Measurements from ENCODE around the gene ERVMER34-1. TPM values are rescaled to one million over a fixed set of nuclear protein-coding genes. Genes with fewer than 3 reads are reported as not detected.

Gene ERVMER34-1
- total and polyA plus RNA-seq, 12 donors: 1.3 to 10.2 (median 3.6) TPM

DNA sequence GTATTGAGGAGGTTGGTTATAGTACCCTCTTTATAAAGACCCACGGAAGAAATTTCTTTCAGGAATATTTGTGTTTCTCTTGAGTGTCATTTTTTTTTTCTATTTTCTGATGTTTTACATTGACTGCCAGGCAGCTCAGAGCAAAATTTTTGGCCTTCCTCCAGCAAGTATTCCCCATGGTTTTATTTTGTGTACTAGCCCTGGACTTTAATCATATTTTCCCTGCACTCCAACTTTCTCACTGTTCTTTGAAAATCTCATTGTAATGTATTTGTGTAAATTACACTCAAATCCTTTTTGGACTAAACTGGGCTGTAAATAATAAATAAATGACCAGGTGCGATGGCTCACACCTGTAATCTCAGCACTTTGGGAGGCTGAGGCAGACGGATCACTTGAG lies 46.6 kb downstream of the ERVMER34-1 start:
- Histone ChIP-seq H3K4me1 (no peaks in the 10 kb centered on the region), H3K4me3 (no peak overlapping the region), H3K27me3 (no peaks in the 10 kb centered on the region), H3K36me3 (no peaks in the 10 kb centered on the region), H3K27ac (no peak overlapping the region), H3K9me3 (no peaks in the 10 kb centered on the region)
- no peak for TF ChIP-seq CTCF (IDR thresholded peaks at IDR 0.05)
- WGBS, 2 donors: 63 to 72% methylated on average over 3 of the region's 3 CpGs
- intact Hi-C loops (cut with DNase I): loop anchor here in 1 of 10 donors (5.0 kb wide), 1 partner anchor 42 kb away; no protein-coding TSS in a partner anchor
- DNase-seq (peak in 1 of 2 donors; percentile 37), ATAC-seq (no peak)

- ATAC-seq (no peak), DNase-seq (no peak)
- Histone ChIP-seq H3K27ac (no peak overlapping the region), H3K36me3 (no peaks in the 10 kb centered on the region), H3K9me3 (no peaks in the 10 kb centered on the region), H3K4me1 (no peaks in the 10 kb centered on the region), H3K27me3 (no peaks in the 10 kb centered on the region), H3K4me3 (no peak overlapping the region)
- no peak for TF ChIP-seq CTCF (IDR thresholded peaks at IDR 0.05)
- intact Hi-C loops (cut with DNase I): no loop called here
- WGBS, 2 donors: 40 to 56% methylated on average over 1 of the region's 1 CpG
These were observed 47.1 kb downstream of the ERVMER34-1 start for GRCh38 chr4:52704133-52704532.

- Histone ChIP-seq H3K36me3 (no peaks in the 10 kb centered on the region), H3K4me1 (peaks cover 0 to 7% (median 0%) of the 10 kb centered on the region in 9 donors), H3K4me3 (no peak overlapping the region), H3K27me3 (no peaks in the 10 kb centered on the region), H3K9me3 (no peaks in the 10 kb centered on the region), H3K27ac (no peak overlapping the region)
- WGBS, 2 donors: 88 to 93% methylated on average over 3 of the region's 3 CpGs
- no peak for DNase-seq
- intact Hi-C loops (cut with DNase I): no loop called here
- TF ChIP-seq CTCF (IDR thresholded peaks at IDR 0.05): no peak
- ATAC-seq: no peak
These were observed 50.0 kb downstream of the ERVMER34-1 start for GRCh38 chr4:52701207-52701606.

DNA sequence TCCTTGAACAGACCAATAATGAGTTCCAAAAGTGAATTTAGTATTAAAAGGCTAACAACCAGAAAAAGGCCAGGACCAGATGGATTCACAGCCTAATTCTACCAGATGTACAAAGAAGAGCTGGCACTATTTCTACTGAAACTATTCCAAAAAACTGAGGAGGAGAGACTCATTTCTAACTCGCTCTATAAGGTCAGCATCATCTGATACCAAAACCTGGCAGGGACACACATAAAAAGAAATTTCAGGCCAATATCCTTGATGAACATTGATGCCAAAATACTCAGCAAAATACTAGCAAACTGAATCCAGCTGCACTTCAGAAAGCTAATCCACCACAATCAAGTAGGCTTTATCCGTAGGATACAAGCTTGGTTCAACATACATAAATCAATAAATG lies 56.3 kb downstream of the ERVMER34-1 start:
- H3K4me3 ChIP-seq: no peak overlapping the region
- TF ChIP-seq CTCF (IDR thresholded peaks at IDR 0.05): no peak
- no peak overlapping the region for H3K27ac ChIP-seq
- ATAC-seq (no peak), DNase-seq (no peak)
- H3K36me3 ChIP-seq: no peaks in the 10 kb centered on the region
- intact Hi-C loops (cut with DNase I): no loop called here
- WGBS, 2 donors: 79 to 90% methylated on average over 2 of the region's 2 CpGs
- peaks cover 0 to 32% (median 9%) of the 10 kb centered on the region in 11 donors for H3K9me3 ChIP-seq
- H3K27me3 ChIP-seq: no peaks in the 10 kb centered on the region
- peaks cover 0 to 7% (median 0%) of the 10 kb centered on the region in 9 donors for H3K4me1 ChIP-seq
